Measurements from ENCODE around the gene ICAM2.

DNA sequence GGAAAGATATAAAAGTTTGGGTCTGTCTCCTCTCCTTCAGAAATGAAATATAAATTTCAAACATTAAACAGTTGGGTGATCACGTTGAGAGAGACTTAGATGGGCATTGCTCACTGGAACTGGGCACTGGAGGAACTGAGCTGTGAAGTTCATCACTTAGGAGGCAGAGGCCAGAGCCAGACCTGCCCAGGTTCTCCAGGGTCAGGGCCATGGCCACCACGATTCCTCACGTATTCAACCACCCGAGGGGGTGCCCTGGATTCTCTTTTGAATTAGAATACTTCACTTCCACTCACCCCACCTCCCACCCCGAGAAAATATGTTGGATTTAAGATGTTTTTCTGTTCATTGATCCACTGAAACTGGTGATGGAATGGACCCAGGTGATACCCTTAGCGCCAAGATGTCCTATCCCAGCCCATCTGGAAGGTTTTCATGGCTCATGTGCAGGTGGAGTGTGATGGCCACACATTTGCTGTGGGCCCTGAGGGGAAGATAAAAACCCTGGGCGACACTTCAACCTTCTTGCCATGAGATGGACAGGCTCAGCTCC lies 16.1 kb downstream of the ICAM2 start:
- TF ChIP-seq SIN3A (IDR thresholded peaks at IDR 0.05; ENCODE audit: borderline replicate concordance, insufficient read depth, low read length) (no peak), TAF1 (IDR thresholded peaks at IDR 0.05; ENCODE audit: borderline replicate concordance, insufficient read depth, low read length) (no peak), POLR2AphosphoS5 (IDR thresholded peaks at IDR 0.05; ENCODE audit: low read depth, low read length) (no peak), FOXP2 (optimal IDR thresholded peaks at IDR 0.05; ENCODE audit: borderline replicate concordance, extremely low read depth, extremely low read length, insufficient read depth) (no peak)
- TF ChIP-seq, protein P1, sequence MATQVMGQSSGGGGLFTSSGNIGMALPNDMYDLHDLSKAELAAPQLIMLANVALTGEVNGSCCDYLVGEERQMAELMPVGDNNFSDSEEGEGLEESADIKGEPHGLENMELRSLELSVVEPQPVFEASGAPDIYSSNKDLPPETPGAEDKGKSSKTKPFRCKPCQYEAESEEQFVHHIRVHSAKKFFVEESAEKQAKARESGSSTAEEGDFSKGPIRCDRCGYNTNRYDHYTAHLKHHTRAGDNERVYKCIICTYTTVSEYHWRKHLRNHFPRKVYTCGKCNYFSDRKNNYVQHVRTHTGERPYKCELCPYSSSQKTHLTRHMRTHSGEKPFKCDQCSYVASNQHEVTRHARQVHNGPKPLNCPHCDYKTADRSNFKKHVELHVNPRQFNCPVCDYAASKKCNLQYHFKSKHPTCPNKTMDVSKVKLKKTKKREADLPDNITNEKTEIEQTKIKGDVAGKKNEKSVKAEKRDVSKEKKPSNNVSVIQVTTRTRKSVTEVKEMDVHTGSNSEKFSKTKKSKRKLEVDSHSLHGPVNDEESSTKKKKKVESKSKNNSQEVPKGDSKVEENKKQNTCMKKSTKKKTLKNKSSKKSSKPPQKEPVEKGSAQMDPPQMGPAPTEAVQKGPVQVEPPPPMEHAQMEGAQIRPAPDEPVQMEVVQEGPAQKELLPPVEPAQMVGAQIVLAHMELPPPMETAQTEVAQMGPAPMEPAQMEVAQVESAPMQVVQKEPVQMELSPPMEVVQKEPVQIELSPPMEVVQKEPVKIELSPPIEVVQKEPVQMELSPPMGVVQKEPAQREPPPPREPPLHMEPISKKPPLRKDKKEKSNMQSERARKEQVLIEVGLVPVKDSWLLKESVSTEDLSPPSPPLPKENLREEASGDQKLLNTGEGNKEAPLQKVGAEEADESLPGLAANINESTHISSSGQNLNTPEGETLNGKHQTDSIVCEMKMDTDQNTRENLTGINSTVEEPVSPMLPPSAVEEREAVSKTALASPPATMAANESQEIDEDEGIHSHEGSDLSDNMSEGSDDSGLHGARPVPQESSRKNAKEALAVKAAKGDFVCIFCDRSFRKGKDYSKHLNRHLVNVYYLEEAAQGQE (IDR thresholded peaks at IDR 0.05; ENCODE audit: insufficient read depth in 1 of 2, low read depth in 2 of 2, low read length in 2 of 2) = no peak
